T-helper 1 cell treated with Interleukin-12 subunit alpha and Interleukin-12 subunit beta and Interleukin-4 antibody, amounts not matched to agents 30 μg/mL and 1 μg/mL, for 36 hours (primary cell): ENCODE data around the gene CCDC13.
A peak's percentile ranks its signal among the peaks of the same experiment; 100 is the strongest.

ENCODE experiments used
- H3K27ac Mint-ChIP-seq: one replicate; pipeline ENCODE4 v1.8.0; 2021; ENCODE audit warnings: mild to moderate bottlenecking, mixed read lengths
- H3K27me3 Mint-ChIP-seq: one replicate; pipeline ENCODE4 v1.8.0; 2021; ENCODE audit warnings: low read depth, mixed read lengths
- H3K36me3 Mint-ChIP-seq: one replicate; pipeline ENCODE4 v1.8.0; 2021; ENCODE audit warnings: low read depth, mixed read lengths
- H3K4me1 Mint-ChIP-seq: one replicate; pipeline ENCODE4 v1.8.0; 2021; ENCODE audit warnings: low read depth, mixed read lengths
- H3K4me3 Mint-ChIP-seq: one replicate; pipeline ENCODE4 v1.8.0; 2021; ENCODE audit warnings: mild to moderate bottlenecking, moderate library complexity, mixed read lengths
- H3K9me3 Mint-ChIP-seq: one replicate; pipeline ENCODE4 v1.8.0; 2021; ENCODE audit warnings: mixed read lengths

Gene CCDC13

DNA sequence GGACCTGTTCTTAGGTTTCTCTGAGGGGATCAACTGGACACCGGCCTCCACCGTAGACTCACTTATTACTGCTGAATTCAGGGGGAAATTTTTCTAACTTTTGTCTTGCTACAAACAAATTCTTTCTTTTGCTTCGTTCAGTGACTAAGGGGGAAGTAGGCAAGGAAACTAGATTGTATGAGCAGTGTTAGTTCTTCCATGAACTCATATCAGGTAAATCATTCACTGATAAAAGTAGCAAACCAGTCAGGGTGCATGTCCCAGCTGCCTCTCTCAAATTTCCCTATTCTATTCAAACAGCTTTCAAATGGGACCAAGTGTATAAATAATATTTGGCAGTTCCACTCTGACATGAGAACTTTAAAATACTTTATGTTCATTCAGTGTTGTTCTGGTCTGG is 7.3 kb upstream of the CCDC13 start:
- Mint-ChIP-seq H3K27me3 (no peaks in the 10 kb centered on the region), H3K4me1 (peaks cover 3% of the 10 kb centered on the region), H3K9me3 (no peaks in the 10 kb centered on the region), H3K27ac (peak overlapping the region; percentile 55), H3K36me3 (peaks cover 14% of the 10 kb centered on the region), H3K4me3 (no peak overlapping the region)

DNA sequence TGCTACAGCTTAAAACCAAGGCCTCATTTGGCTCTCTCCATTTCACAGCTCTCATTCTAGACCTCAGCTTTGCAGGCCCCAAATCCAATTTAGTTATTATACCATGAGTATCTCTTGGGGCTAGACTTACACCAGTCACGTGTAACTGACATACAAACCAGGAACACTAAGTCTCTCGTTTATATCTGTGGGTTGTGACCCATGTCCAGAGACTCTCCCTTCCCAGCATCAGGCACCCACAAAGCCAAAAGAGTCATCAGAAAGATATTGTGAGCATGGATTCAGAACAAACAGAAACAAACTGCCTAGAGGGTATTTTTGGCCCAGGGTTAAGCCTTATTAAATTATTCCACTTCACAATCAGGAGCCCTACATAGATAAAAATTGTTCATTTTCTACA is 5.6 kb upstream of the CCDC13 start:
- Mint-ChIP-seq H3K27me3 (no peaks in the 10 kb centered on the region), H3K9me3 (no peaks in the 10 kb centered on the region), H3K4me1 (peaks cover 7% of the 10 kb centered on the region), H3K27ac (no peak overlapping the region), H3K36me3 (peaks cover 14% of the 10 kb centered on the region), H3K4me3 (no peak overlapping the region)

DNA sequence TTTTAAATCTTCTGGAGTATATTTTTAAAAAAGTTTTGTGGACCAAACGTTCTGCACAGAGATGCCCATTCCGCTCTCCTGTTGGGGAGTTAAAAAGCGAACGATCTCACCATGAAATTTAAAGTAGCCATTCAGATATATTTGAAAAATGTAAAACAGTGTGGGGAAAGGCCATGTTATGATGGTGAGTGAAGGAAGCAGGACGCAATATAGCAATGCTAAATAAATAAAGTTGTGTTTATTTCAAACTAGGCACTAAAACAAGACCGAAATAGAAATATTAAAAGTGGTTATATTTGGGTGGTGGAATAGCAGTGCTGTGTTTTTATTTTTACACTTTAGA is 327 bp upstream of the CCDC13 start:
- peaks cover 24% of the 10 kb centered on the region for H3K27me3 Mint-ChIP-seq
- no peaks in the 10 kb centered on the region for H3K9me3 Mint-ChIP-seq
- peak overlapping the region; percentile 87 for H3K27ac Mint-ChIP-seq
- no peaks in the 10 kb centered on the region for H3K36me3 Mint-ChIP-seq
- H3K4me1 Mint-ChIP-seq, result peaks cover 17% of the 10 kb centered on the region
- peak overlapping the region; percentile 88 for H3K4me3 Mint-ChIP-seq

DNA sequence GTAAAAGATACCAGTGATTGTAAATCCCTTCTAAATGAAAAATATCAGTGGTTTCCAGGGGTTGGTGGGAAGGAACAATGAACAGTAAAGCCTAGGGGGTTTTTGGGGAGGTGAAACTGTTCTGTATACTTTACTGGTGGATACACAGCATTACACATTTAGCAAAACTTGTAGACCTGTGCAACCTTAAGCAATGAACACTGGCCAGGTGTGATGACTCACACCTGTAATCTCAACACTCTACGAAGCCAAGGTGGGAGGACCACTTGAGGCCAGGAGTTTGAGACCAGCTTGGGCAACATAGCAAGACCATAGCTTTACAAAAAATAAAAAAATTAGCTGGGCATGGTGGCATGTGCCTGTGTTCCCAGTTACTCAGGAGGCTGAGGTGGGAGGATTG is 1.8 kb downstream of the CCDC13 start:
- Mint-ChIP-seq H3K4me1 (peaks cover 17% of the 10 kb centered on the region), H3K27me3 (peaks cover 35% of the 10 kb centered on the region), H3K4me3 (peak overlapping the region; percentile 29), H3K36me3 (no peaks in the 10 kb centered on the region), H3K9me3 (no peaks in the 10 kb centered on the region), H3K27ac (peak overlapping the region; percentile 60)

DNA sequence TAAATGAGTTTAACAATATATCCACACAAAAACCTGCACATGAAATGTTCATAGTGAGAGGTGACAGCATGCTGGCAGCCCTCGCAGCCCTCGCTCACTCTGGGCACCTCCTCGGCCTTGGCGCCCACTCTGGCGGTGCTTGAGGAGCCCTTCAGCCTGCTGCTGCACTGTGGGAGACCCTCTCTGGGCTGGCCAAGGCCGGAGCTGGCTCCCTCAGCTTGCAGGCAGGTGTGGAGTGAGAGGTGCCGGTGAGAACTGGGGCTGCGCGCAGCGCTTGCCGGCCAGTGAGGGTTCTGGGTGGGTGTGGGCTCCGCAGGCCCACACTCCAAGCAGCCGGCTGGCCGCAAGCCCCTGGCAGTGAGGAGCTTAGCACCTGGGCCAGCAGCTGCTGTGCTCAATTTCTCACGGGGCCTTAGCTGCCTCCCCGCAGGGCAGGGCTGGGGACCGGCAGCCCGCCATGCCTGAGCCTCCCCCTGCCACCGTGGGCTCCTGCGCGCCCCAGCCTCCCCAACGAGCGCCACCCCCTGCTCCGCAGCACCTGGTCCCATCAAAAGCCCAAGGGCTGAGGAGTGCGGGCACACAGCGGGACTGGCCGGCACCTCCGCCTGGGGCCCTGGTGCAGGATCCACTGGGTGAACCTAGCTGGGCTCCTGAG is 3.4 kb downstream of the CCDC13 start:
- H3K4me3 Mint-ChIP-seq, result no peak overlapping the region
- peaks cover 42% of the 10 kb centered on the region for H3K27me3 Mint-ChIP-seq
- no peak overlapping the region for H3K27ac Mint-ChIP-seq
- no peaks in the 10 kb centered on the region for H3K9me3 Mint-ChIP-seq
- H3K36me3 Mint-ChIP-seq, result no peaks in the 10 kb centered on the region
- peaks cover 17% of the 10 kb centered on the region for H3K4me1 Mint-ChIP-seq

DNA sequence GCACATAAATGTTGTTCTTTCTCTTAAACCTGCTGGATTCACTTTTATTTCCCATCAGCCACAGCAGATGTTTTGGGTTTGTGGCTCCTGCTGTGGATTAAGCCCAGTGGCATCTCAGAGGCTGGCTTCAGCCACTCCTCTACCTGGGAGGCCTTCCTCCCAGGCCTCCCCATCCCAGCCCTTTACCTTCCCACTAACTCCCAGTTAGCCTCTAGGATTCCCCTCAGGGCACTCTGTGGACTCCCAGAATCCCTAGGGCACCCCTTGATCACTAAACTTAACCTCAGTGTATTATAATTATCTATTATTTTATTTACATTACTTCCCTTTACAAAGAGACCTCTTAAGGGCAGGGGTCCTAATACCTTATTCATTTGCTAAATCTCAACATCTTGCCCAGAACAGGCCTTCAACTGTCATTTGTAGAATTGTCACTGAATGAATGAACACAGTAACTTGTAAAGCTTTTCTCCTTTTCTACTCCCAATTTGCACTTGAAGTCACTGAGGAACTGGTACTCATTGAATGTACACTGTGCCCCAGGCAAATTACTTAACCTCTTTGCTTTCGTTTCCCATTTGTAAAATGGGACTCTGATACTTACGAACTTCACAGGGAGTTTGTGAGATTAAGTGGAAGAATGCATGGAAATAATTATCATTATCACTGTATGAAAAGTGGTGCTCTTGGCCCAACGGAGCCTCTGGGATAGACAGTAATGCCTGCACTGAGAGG is 8.3 kb downstream of the CCDC13 start:
- Mint-ChIP-seq H3K27ac (no peak overlapping the region), H3K9me3 (no peaks in the 10 kb centered on the region), H3K36me3 (no peaks in the 10 kb centered on the region), H3K4me1 (no peaks in the 10 kb centered on the region), H3K27me3 (peaks cover 22% of the 10 kb centered on the region), H3K4me3 (no peak overlapping the region)

DNA sequence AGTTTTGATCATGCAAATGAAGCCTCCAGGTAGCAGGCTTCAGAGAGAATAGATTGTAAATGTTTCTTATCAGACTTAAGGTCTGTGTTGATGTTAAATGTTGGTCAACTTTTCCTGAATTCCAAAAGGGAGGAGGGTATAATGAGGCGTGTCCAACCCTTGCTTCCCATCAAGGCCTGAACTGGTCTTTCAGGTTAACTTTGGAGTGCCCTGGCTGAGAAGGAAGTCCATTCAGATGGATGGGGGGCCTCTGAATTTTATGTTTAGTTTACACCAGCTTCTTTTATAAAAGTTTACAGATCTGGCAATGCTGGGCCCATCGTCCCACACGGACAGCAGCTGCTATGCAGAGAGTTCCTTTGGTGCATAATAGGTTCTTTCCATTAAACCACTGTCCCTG is 8.9 kb downstream of the CCDC13 start:
- Mint-ChIP-seq H3K36me3 (no peaks in the 10 kb centered on the region), H3K4me3 (no peak overlapping the region), H3K27me3 (peaks cover 25% of the 10 kb centered on the region), H3K27ac (no peak overlapping the region), H3K9me3 (no peaks in the 10 kb centered on the region), H3K4me1 (no peaks in the 10 kb centered on the region)

DNA sequence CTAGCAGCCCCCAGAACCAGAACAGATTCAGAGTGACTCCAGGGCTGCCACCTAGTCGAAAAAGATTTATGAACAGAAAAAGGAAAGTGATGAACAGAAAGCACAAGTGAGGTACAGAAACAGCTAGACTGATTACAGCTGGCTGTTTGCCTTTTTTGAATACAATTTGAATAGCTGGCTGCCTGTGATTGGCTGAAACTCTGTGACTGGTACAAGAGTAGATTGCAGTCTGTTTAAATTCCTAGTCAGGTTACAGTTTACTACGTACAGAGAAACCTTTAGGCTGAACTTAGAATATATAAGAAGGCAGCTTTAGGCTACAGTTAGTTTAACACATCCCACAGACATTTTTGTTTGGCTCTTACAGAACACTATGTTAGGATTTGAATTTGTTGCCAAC is 10.0 kb downstream of the CCDC13 start:
- Mint-ChIP-seq H3K4me3 (no peak overlapping the region), H3K27ac (no peak overlapping the region), H3K27me3 (peaks cover 34% of the 10 kb centered on the region), H3K9me3 (no peaks in the 10 kb centered on the region), H3K4me1 (no peaks in the 10 kb centered on the region), H3K36me3 (no peaks in the 10 kb centered on the region)

DNA sequence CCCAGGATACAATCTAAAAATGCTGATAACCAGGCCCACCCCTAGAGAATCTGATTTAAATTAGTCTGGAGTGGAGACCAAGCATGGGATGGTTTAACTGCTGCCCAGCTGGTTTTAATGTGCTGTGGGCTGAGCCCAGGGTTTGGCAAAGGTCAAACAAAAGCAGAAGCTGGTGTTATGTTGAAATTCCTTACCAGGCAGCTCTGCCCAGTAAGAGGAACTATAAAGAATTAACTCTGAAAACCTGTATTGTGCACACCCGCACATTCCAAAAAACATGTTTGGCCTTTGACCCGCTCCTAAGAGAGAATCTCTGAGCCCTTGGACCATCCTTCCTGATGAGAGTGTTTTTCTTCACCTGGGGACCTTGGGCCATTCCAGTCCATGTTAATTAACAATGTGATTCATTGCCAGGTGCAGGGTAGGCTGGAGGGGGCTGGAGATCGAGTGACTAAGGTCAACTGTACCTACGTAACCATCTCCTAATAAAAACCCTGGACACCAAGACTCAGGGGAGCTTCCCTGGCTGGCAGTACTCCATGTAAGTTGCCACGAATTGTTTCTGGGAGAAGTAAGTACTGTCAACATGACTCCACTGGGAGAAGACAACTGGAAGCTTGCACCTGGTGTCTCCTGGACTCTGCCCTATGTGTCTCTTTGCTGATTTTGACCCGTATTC is 10.9 kb downstream of the CCDC13 start:
- Mint-ChIP-seq H3K4me3 (no peak overlapping the region), H3K36me3 (no peaks in the 10 kb centered on the region), H3K27ac (no peak overlapping the region), H3K4me1 (no peaks in the 10 kb centered on the region), H3K27me3 (peaks cover 30% of the 10 kb centered on the region), H3K9me3 (no peaks in the 10 kb centered on the region)

DNA sequence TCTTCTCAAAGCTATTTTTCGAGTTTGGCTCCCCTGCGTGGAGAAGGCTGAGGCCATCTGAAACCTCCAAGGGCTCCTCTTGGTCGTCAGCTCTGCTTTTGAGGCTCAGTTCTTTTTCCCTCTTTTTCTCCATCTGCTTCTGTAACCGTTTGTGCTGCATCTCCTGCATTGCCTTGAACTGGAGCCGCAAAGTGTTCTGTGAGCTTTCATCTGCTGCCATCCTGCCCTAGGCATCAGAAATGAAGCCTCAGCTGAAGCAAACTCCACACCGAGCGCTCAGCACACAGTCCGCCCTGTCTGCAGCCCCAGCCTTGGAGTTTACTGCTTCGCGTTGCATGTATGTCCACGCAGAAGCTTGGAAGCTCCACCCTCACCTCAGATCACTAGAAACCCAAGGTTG is 14.9 kb downstream of the CCDC13 start:
- H3K9me3 Mint-ChIP-seq, result no peaks in the 10 kb centered on the region
- H3K27me3 Mint-ChIP-seq, result peaks cover 25% of the 10 kb centered on the region
- H3K4me3 Mint-ChIP-seq, result no peak overlapping the region
- H3K27ac Mint-ChIP-seq, result no peak overlapping the region
- no peaks in the 10 kb centered on the region for H3K36me3 Mint-ChIP-seq
- peaks cover 2% of the 10 kb centered on the region for H3K4me1 Mint-ChIP-seq

DNA sequence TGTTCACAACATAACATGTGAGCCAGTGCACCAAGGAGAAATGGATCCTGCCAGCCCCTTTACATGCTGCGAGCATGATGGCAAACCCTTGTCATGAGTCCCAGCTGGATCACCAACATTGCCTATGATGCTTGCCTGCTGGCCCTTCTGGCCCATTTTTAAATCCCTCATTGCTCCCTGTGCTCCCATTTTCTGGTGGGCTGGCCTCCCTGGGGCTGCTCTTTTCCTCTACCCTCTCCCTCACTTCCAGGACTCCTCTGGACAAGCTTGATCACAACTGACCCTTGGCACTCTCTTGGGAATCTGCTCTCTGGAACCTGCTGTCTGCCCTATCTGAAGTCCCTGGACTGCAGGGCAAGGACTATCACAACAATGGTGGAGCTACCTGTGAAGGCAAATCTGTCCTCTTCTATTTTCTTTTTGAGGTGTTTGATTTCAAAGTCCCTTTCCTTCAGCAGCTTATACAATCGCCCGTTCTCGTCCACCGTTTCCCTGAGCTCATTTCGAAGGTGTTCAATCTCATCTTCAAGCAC is 16.3 kb downstream of the CCDC13 start:
- H3K4me1 Mint-ChIP-seq, result peaks cover 2% of the 10 kb centered on the region
- H3K4me3 Mint-ChIP-seq, result no peak overlapping the region
- H3K9me3 Mint-ChIP-seq, result no peaks in the 10 kb centered on the region
- H3K27ac Mint-ChIP-seq, result no peak overlapping the region
- no peaks in the 10 kb centered on the region for H3K36me3 Mint-ChIP-seq
- H3K27me3 Mint-ChIP-seq, result peaks cover 23% of the 10 kb centered on the region

DNA sequence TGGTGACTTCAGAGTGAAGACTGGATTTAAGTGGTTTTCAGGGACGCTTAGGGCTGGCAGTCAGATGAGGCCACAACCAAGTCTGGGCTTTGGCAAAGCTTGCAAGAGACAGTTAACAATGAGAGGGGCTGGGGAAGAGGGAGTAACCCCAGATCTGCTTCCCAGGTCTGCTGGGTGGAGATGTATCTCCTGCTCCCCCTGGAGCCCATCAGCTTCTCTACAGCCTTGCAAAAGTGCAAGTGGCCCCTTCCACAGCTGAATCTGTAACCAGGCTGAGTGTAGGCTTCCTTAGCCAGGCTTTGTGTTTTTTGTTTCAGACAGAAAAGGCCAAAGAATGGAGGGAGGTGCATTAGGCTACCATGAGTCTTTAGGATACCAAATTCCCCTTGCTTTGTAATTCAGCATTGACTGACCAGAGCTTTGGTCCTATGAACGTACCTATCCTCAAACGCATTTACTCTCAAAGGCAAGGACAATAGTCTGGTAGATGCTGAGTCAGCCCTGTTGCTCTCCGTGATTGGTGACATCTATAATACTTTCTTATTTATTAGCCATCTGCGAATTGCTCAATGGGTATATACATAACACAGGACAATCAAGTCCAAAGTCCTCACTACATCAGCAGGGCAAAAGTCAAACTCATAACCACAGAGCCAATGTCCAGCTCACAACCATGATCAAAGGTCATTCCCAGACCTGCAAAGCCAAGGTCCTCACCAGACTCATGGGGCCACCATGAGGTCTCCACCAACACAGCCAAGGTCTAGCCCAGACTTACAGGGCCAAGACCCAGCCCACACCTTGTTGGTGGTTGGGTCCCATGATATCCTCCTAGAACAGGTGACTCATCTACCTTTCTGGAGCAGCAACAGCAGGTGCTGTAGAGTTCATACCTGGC is 17.1 kb downstream of the CCDC13 start:
- Mint-ChIP-seq H3K27ac (no peak overlapping the region), H3K9me3 (no peaks in the 10 kb centered on the region), H3K27me3 (peaks cover 21% of the 10 kb centered on the region), H3K4me1 (peaks cover 2% of the 10 kb centered on the region), H3K4me3 (no peak overlapping the region), H3K36me3 (no peaks in the 10 kb centered on the region)

DNA sequence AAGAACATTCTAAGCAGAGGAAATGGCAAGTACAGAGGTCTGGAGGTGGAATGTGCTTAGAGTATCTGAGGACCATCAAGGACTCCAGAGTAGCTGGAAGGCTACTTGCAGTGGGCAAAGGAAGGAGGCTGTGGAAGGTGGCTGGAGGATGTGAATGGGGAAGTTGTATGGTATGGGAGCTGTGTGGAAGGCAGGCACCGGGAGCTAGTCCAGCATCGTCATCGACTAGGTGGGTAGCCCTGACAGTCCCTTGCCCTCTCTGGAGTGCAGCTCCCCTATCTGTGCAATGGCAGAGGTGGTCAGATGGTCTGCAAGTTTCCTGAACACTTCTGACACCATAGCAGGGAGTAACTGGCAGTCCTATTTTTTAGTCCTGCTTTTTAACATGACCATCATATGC is 19.3 kb downstream of the CCDC13 start:
- Mint-ChIP-seq H3K9me3 (no peaks in the 10 kb centered on the region), H3K4me1 (peaks cover 5% of the 10 kb centered on the region), H3K27me3 (peaks cover 17% of the 10 kb centered on the region), H3K36me3 (no peaks in the 10 kb centered on the region), H3K4me3 (no peak overlapping the region), H3K27ac (no peak overlapping the region)

DNA sequence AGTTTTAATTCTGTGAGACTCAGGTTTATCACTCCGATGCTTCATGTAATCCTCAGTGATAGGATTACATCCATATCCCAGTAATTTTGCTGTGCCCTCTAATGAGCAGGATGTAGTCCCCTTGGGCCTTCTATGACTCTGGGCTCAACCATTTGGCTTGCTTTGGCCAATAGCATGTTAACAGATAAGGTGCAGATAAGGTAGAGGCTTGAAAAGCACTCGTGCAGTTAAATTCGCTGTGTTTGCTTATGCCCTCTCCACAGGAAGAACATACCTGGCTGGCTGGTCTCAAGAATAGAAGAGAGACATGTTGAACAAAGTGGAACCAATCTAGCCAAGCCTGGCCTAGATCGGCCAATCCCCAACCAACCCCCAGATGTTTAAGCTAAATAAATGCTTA is 20.1 kb downstream of the CCDC13 start:
- Mint-ChIP-seq H3K27me3 (peaks cover 9% of the 10 kb centered on the region), H3K36me3 (no peaks in the 10 kb centered on the region), H3K4me1 (peaks cover 12% of the 10 kb centered on the region), H3K27ac (no peak overlapping the region), H3K9me3 (no peaks in the 10 kb centered on the region), H3K4me3 (no peak overlapping the region)
